Hepatocyte (in vitro differentiated cells): ENCODE data around the gene RANBP3.

ENCODE experiments used
- CTCF ChIP-seq: fragments of 200-600 bp; sonication (generic); IDR thresholded peaks from 2 replicates; pipeline ENCODE4 v1.5.1; 2016; ENCODE audit warnings: antibody characterized with exemption, mild to moderate bottlenecking; ENCODE audit not compliant: poor library complexity
- EZH2 ChIP-seq: fragments of 200-600 bp; sonication (generic); IDR thresholded peaks from 2 replicates; pipeline ENCODE4 v1.6.1; 2016; ENCODE audit warnings: antibody characterized with exemption, mild to moderate bottlenecking, borderline replicate concordance
- EZH2phosphoT487 ChIP-seq: fragments of 200-600 bp; sonication (generic); IDR thresholded peaks from one replicate; pipeline ENCODE4 v1.6.1; 2018; ENCODE audit warnings: antibody characterized with exemption, mild to moderate bottlenecking, low read depth, moderate library complexity; ENCODE audit not compliant: unreplicated experiment, severe bottlenecking

GRCh38 chr19:5880604-5881078, 97.3 kb downstream of the RANBP3 start:
- TF ChIP-seq CTCF (no peak), EZH2 (no peak), EZH2phosphoT487 (no peak)
